ENCODE data around the gene MYL5. TPM values are rescaled to one million over a fixed set of nuclear protein-coding genes. Genes with fewer than 3 reads are reported as not detected.

Gene MYL5
- polyA plus RNA-seq, 3 donors, result 4.2 to 12.6 (median 7.2) TPM

DNA sequence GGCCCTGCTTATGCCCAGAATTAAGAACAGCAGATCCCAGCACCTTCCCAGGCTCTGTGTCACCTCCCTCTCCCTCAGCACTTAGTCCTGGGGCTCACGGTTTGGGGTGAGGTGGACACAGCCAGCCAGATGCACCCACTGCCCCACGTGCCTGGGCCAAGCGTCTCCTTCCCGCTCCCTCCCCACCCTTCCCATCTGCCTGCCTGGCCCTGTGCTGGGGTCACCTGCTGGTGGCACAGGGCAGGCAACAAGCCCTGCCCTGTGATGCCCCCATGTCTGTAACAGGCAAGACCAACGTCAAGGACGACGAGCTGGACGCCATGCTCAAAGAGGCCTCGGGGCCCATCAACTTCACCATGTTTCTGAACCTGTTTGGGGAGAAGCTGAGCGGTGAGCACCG is 5.3 kb downstream of the MYL5 start:
- Histone ChIP-seq H3K36me3 (replicated peaks in 1 of 2; ENCODE audit: control insufficient read depth in 1 of 2, insufficient read depth in 2 of 2, low read length in 2 of 2) (peaks cover 0 to under 1% of the 10 kb centered on the region in 2 donors), H4K20me1 (ENCODE audit: insufficient read depth, low read length) (peaks cover 29% of the 10 kb centered on the region), H3K4me3 (replicated peaks in 1 of 3; ENCODE audit: low read depth in 2 of 3, low read length in 3 of 3) (no peak overlapping the region), H3K4me1 (ENCODE audit: control insufficient read depth in 1 of 2, insufficient read depth in 2 of 2, low read length in 2 of 2) (peaks cover 31 to 40% of the 10 kb centered on the region in 2 donors), H3K4me2 (replicated peaks; ENCODE audit: extremely low read depth, low read length, poor library complexity, severe bottlenecking) (no peak overlapping the region), H3K9ac (ENCODE audit: insufficient read depth, low read length, poor library complexity, severe bottlenecking) (no peak overlapping the region), H3K27ac (ENCODE audit: low read depth in 1 of 2, low read length in 2 of 2) (no peak overlapping the region), H2AFZ (ENCODE audit: insufficient read depth, low read depth, low read length, poor library complexity, severe bottlenecking) (no peak overlapping the region), H3K9me3 (replicated peaks in 1 of 2; ENCODE audit: control insufficient read depth in 1 of 2, insufficient read depth in 1 of 2, low read length in 2 of 2) (no peaks in the 10 kb centered on the region), H3K79me2 (ENCODE audit: insufficient read depth, low read length) (peaks cover 8% of the 10 kb centered on the region), H3K27me3 (ENCODE audit: control insufficient read depth in 2 of 2, insufficient read depth in 2 of 2, low read length in 2 of 2) (no peaks in the 10 kb centered on the region)
- Mint-ChIP-seq H3K27me3 (ENCODE audit: low read depth in 3 of 3) (peaks cover 5 to 19% (median 10%) of the 10 kb centered on the region in 3 donors), H3K27ac (no peak overlapping the region), H3K4me1 (peaks cover 27% of the 10 kb centered on the region), H3K9me3 (no peaks in the 10 kb centered on the region), H3K36me3 (peaks cover 0 to 11% of the 10 kb centered on the region in 2 donors), H3K4me3 (peak overlapping the region in 1 of 2 donors; percentile 11)
- WGBS (ENCODE audit: insufficient coverage), result 91% methylated on average over 11 of the region's 11 CpGs
- intact Hi-C loops (cut with micrococcal nuclease), result loop anchor here (5.0 to 10.0 kb wide), 3 partner anchors 103 to 345 kb away; partner anchors contain the start of genes PIGG (in 1 of the 2), ZNF141 (in 1 of the 2) and ZNF721 (in 1 of the 2)
- DNase-seq, result no peak
- TF ChIP-seq, protein P1, sequence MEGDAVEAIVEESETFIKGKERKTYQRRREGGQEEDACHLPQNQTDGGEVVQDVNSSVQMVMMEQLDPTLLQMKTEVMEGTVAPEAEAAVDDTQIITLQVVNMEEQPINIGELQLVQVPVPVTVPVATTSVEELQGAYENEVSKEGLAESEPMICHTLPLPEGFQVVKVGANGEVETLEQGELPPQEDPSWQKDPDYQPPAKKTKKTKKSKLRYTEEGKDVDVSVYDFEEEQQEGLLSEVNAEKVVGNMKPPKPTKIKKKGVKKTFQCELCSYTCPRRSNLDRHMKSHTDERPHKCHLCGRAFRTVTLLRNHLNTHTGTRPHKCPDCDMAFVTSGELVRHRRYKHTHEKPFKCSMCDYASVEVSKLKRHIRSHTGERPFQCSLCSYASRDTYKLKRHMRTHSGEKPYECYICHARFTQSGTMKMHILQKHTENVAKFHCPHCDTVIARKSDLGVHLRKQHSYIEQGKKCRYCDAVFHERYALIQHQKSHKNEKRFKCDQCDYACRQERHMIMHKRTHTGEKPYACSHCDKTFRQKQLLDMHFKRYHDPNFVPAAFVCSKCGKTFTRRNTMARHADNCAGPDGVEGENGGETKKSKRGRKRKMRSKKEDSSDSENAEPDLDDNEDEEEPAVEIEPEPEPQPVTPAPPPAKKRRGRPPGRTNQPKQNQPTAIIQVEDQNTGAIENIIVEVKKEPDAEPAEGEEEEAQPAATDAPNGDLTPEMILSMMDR (IDR thresholded peaks at IDR 0.05), result no peak

DNA sequence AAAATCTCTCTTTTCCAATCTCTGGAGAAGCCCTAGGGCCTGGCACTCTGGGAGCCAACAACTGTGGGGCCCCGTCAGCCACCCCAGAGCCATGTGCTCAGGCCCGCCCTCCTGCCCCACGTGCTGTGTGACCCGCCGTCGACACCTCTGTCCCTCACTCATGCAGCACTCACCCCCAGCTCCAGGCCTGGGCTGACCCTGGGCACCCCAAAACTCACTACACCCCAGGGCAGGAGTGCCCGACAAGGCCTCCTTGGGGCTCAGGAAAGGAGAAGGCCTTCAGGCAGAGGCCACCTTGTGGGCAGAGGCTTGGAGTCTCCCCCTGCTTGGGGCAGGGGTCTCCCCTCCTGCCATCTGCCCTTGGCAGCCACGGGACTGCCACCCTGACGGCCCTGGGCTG is 5.7 kb downstream of the MYL5 start:
- H3K36me3 Mint-ChIP-seq, result peaks cover 2 to 13% of the 10 kb centered on the region in 2 donors
- H3K9ac ChIP-seq (ENCODE audit: insufficient read depth, low read length, poor library complexity, severe bottlenecking), result no peak overlapping the region
- peaks cover 5 to 19% (median 10%) of the 10 kb centered on the region in 3 donors for H3K27me3 Mint-ChIP-seq (ENCODE audit: low read depth in 3 of 3)
- peaks cover 29% of the 10 kb centered on the region for H4K20me1 ChIP-seq (ENCODE audit: insufficient read depth, low read length)
- WGBS (ENCODE audit: insufficient coverage), result 90% methylated on average over 8 of the region's 9 CpGs
- peaks cover 3% of the 10 kb centered on the region for H3K79me2 ChIP-seq (ENCODE audit: insufficient read depth, low read length)
- peak overlapping the region; percentile 76 for H3K4me2 ChIP-seq (replicated peaks; ENCODE audit: extremely low read depth, low read length, poor library complexity, severe bottlenecking)
- H3K27ac Mint-ChIP-seq, result no peak overlapping the region
- peaks cover 27 to 35% of the 10 kb centered on the region in 2 donors for H3K4me1 ChIP-seq (ENCODE audit: control insufficient read depth in 1 of 2, insufficient read depth in 2 of 2, low read length in 2 of 2)
- no peak overlapping the region for H3K4me3 ChIP-seq (replicated peaks in 1 of 3; ENCODE audit: low read depth in 2 of 3, low read length in 3 of 3)
- no peaks in the 10 kb centered on the region for H3K27me3 ChIP-seq (ENCODE audit: control insufficient read depth in 2 of 2, insufficient read depth in 2 of 2, low read length in 2 of 2)
- peak overlapping the region; percentile 21 to 34 for H3K4me3 Mint-ChIP-seq
- H3K9me3 Mint-ChIP-seq, result no peaks in the 10 kb centered on the region
- TF ChIP-seq, protein P1 (IDR thresholded peaks at IDR 0.05), result no peak
- peaks cover 28% of the 10 kb centered on the region for H3K4me1 Mint-ChIP-seq
- no peaks in the 10 kb centered on the region for H3K9me3 ChIP-seq (replicated peaks in 1 of 2; ENCODE audit: control insufficient read depth in 1 of 2, insufficient read depth in 1 of 2, low read length in 2 of 2)
- DNase-seq, result no peak
- H3K27ac ChIP-seq (ENCODE audit: low read depth in 1 of 2, low read length in 2 of 2), result no peak overlapping the region
- H2AFZ ChIP-seq (ENCODE audit: insufficient read depth, low read depth, low read length, poor library complexity, severe bottlenecking), result no peak overlapping the region
- H3K36me3 ChIP-seq (replicated peaks in 1 of 2; ENCODE audit: control insufficient read depth in 1 of 2, insufficient read depth in 2 of 2, low read length in 2 of 2), result peaks cover 4% of the 10 kb centered on the region in 2 donors
- intact Hi-C loops (cut with micrococcal nuclease), result loop anchor here in 1 of 2 donors (5.0 to 10.0 kb wide), 2 partner anchors 102 to 345 kb away; partner anchors contain the start of gene ZNF141

All from CD14-positive monocyte (primary cell).